Omental fat pad (tissue), 4 donors: ENCODE measurements around the gene PIP5K1B. TPM values are rescaled to one million over a fixed set of nuclear protein-coding genes. Genes with fewer than 3 reads are reported as not detected.
"Not testable (repeated sequence)": the region's sequence is repeated elsewhere in the genome, so short reads cannot be mapped to it uniquely, and the experiment has no call there.

Experiments
- ATAC-seq: fragments of 150-250 bp; one replicate; pipeline ENCODE4 v1.9.1; 2016; ENCODE audit warnings: mild to moderate bottlenecking, moderate library complexity; ENCODE audit not compliant: low FRiP score
- DNase-seq: peaks from one replicate; pipeline ENCODE4 v3.0.0-alpha.2; 2019; ENCODE audit warnings: low spot score
- CTCF ChIP-seq, 3 donors: fragments of 450-650 bp; IDR thresholded peaks; one replicate each; pipeline ENCODE4 v1.5.1; 2016 to 2017; ENCODE audit warnings: antibody characterized with exemption in 3 of 3, mild to moderate bottlenecking in 3 of 3, moderate library complexity in 2 of 3
- total RNA-seq, 4 donors: library from RNA; depleted of rRNA; stranded (reverse); fragments of >200 nt; gene quantifications; one replicate each; pipeline ENCODE4 v1.1.0, GENCODE V29; 2016

PIP5K1B gene
- total RNA-seq, 4 donors from 2014 or later: 1.9 to 14.3 (median 3.2) TPM

GRCh38 chr9:69044240-69045219 is 339.5 kb downstream of the PIP5K1B start:
- no peak for ATAC-seq
- no peak for DNase-seq
- TF ChIP-seq CTCF (IDR thresholded peaks at IDR 0.05): no peak

- DNase-seq: no peak
- ATAC-seq: no peak
These were observed 340.8 kb downstream of the PIP5K1B start for GRCh38 chr9:69045821-69046220.

GRCh38 chr9:69046723-69047122 is 341.7 kb downstream of the PIP5K1B start:
- ATAC-seq (no peak), DNase-seq (no peak)
- TF ChIP-seq CTCF (IDR thresholded peaks at IDR 0.05): no peak

More at GRCh38 chr9:69045821-69046220, 340.8 kb downstream of the PIP5K1B start:
- TF ChIP-seq CTCF (IDR thresholded peaks at IDR 0.05): no peak

- DNase-seq (no peak), ATAC-seq (no peak)
- no peak for TF ChIP-seq CTCF (IDR thresholded peaks at IDR 0.05)
These were observed 342.3 kb downstream of the PIP5K1B start for GRCh38 chr9:69047371-69047770.

- DNase-seq (no peak), ATAC-seq (peak; percentile 58)
- no peak for TF ChIP-seq CTCF (IDR thresholded peaks at IDR 0.05)
These were observed 344.1 kb downstream of the PIP5K1B start for GRCh38 chr9:69049094-69049493.

- DNase-seq, ATAC-seq: not testable (repeated sequence)
These were observed 345.9 kb downstream of the PIP5K1B start for GRCh38 chr9:69050936-69051335.

GRCh38 chr9:69054989-69055388 is 349.9 kb downstream of the PIP5K1B start:
- no peak for ATAC-seq
- DNase-seq: no peak
- no peak for TF ChIP-seq CTCF (IDR thresholded peaks at IDR 0.05)
